ENCODE measurements around the gene KRT7.

Gene KRT7

GRCh38 chr12:52296572-52297215 lies 63.7 kb downstream of the KRT7 start:
- no peak overlapping the region for H3K27ac ChIP-seq
- H3K36me3 ChIP-seq (ENCODE audit: control insufficient read depth, insufficient read depth, low read length), result no peaks in the 10 kb centered on the region
- H3K9me3 ChIP-seq (ENCODE audit: control insufficient read depth, low read length), result no peaks in the 10 kb centered on the region
- no peaks in the 10 kb centered on the region for H3K27me3 ChIP-seq (ENCODE audit: control insufficient read depth, insufficient read depth, low read length)
- no peak overlapping the region for H3K9ac ChIP-seq
- no peaks in the 10 kb centered on the region for H3K4me1 ChIP-seq
- H3K4me2 ChIP-seq (ENCODE audit: low read length), result no peak overlapping the region
- H2AFZ ChIP-seq, result no peak overlapping the region
- H3K4me3 ChIP-seq (ENCODE audit: low read depth, low read length), result no peak overlapping the region
- no peak for TF ChIP-seq CTCF (IDR thresholded peaks at IDR 0.05)
- H3K79me2 ChIP-seq, result no peaks in the 10 kb centered on the region
